Measurements from ENCODE around the gene SYF2.
"Not testable (repeated sequence)": the region's sequence is repeated elsewhere in the genome, so short reads cannot be mapped to it uniquely, and the experiment has no call there.

SYF2 gene

GRCh38 chr1:25266554-25267287 is 34.4 kb upstream of the SYF2 start:
- not testable (repeated sequence) for H3K4me1 ChIP-seq (ENCODE audit: control insufficient read depth in 1 of 2, insufficient read depth in 2 of 2, low read length in 2 of 2); H3K27me3 ChIP-seq (ENCODE audit: control insufficient read depth in 1 of 2, insufficient read depth in 2 of 2, low read length in 2 of 2); H3K36me3 ChIP-seq (ENCODE audit: control insufficient read depth in 1 of 2, insufficient read depth in 2 of 2, low read length in 2 of 2); H3K27ac ChIP-seq (ENCODE audit: low read depth, low read length); H3K9me3 ChIP-seq (ENCODE audit: control insufficient read depth in 1 of 2, low read length in 2 of 2)
- Histone ChIP-seq H3K4me3 (ENCODE audit: low read depth in 1 of 2, low read length in 2 of 2) (peak overlapping the region; percentile 65 to 73), H3K9ac (ENCODE audit: low read depth in 1 of 2, low read length in 2 of 2) (peak overlapping the region in 1 of 2 donors; percentile 25)

- not testable (repeated sequence) for H3K36me3 ChIP-seq (ENCODE audit: control insufficient read depth in 1 of 2, insufficient read depth in 2 of 2, low read length in 2 of 2); H3K27ac ChIP-seq (ENCODE audit: low read depth, low read length); H3K4me3 ChIP-seq (ENCODE audit: low read depth in 1 of 2, low read length in 2 of 2); H3K4me1 ChIP-seq (ENCODE audit: control insufficient read depth in 1 of 2, insufficient read depth in 2 of 2, low read length in 2 of 2); H3K9me3 ChIP-seq (ENCODE audit: control insufficient read depth in 1 of 2, low read length in 2 of 2); H3K27me3 ChIP-seq (ENCODE audit: control insufficient read depth in 1 of 2, insufficient read depth in 2 of 2, low read length in 2 of 2); H3K9ac ChIP-seq (ENCODE audit: low read depth in 1 of 2, low read length in 2 of 2)
Measured at GRCh38 chr1:25260336-25260735, 28.0 kb upstream of the SYF2 start.

GRCh38 chr1:25259813-25260212 is 27.5 kb upstream of the SYF2 start:
- H3K36me3 ChIP-seq (ENCODE audit: control insufficient read depth in 1 of 2, insufficient read depth in 2 of 2, low read length in 2 of 2) = not testable (repeated sequence)

GRCh38 chr1:25257196-25257595 is 24.9 kb upstream of the SYF2 start:
- H3K9ac ChIP-seq (ENCODE audit: low read depth in 1 of 2, low read length in 2 of 2) = no peak overlapping the region
- no peak overlapping the region for H3K27ac ChIP-seq (ENCODE audit: low read depth, low read length)
- H3K4me3 ChIP-seq (ENCODE audit: low read depth in 1 of 2, low read length in 2 of 2) = no peak overlapping the region
- H3K36me3 ChIP-seq (ENCODE audit: control insufficient read depth in 1 of 2, insufficient read depth in 2 of 2, low read length in 2 of 2) = no peaks in the 10 kb centered on the region
- no peaks in the 10 kb centered on the region for H3K4me1 ChIP-seq (ENCODE audit: control insufficient read depth in 1 of 2, insufficient read depth in 2 of 2, low read length in 2 of 2)
- H3K9me3 ChIP-seq (ENCODE audit: control insufficient read depth in 1 of 2, low read length in 2 of 2) = no peaks in the 10 kb centered on the region
- no peaks in the 10 kb centered on the region for H3K27me3 ChIP-seq (ENCODE audit: control insufficient read depth in 1 of 2, insufficient read depth in 2 of 2, low read length in 2 of 2)

More at GRCh38 chr1:25259813-25260212, 27.5 kb upstream of the SYF2 start:
- not testable (repeated sequence) for H3K4me3 ChIP-seq (ENCODE audit: low read depth in 1 of 2, low read length in 2 of 2); H3K27ac ChIP-seq (ENCODE audit: low read depth, low read length); H3K27me3 ChIP-seq (ENCODE audit: control insufficient read depth in 1 of 2, insufficient read depth in 2 of 2, low read length in 2 of 2); H3K9ac ChIP-seq (ENCODE audit: low read depth in 1 of 2, low read length in 2 of 2); H3K9me3 ChIP-seq (ENCODE audit: control insufficient read depth in 1 of 2, low read length in 2 of 2); H3K4me1 ChIP-seq (ENCODE audit: control insufficient read depth in 1 of 2, insufficient read depth in 2 of 2, low read length in 2 of 2)

- Histone ChIP-seq H3K9me3 (ENCODE audit: control insufficient read depth in 1 of 2, low read length in 2 of 2) (no peaks in the 10 kb centered on the region), H3K4me3 (ENCODE audit: low read depth in 1 of 2, low read length in 2 of 2) (no peak overlapping the region), H3K9ac (ENCODE audit: low read depth in 1 of 2, low read length in 2 of 2) (no peak overlapping the region), H3K36me3 (ENCODE audit: control insufficient read depth in 1 of 2, insufficient read depth in 2 of 2, low read length in 2 of 2) (no peaks in the 10 kb centered on the region), H3K4me1 (ENCODE audit: control insufficient read depth in 1 of 2, insufficient read depth in 2 of 2, low read length in 2 of 2) (no peaks in the 10 kb centered on the region), H3K27ac (ENCODE audit: low read depth, low read length) (no peak overlapping the region), H3K27me3 (ENCODE audit: control insufficient read depth in 1 of 2, insufficient read depth in 2 of 2, low read length in 2 of 2) (no peaks in the 10 kb centered on the region)
Measured at GRCh38 chr1:25256578-25256965, 24.3 kb upstream of the SYF2 start.

- H3K27me3 ChIP-seq (ENCODE audit: control insufficient read depth in 1 of 2, insufficient read depth in 2 of 2, low read length in 2 of 2) = no peaks in the 10 kb centered on the region
- H3K9me3 ChIP-seq (ENCODE audit: control insufficient read depth in 1 of 2, low read length in 2 of 2) = no peaks in the 10 kb centered on the region
- no peaks in the 10 kb centered on the region for H3K4me1 ChIP-seq (ENCODE audit: control insufficient read depth in 1 of 2, insufficient read depth in 2 of 2, low read length in 2 of 2)
- H3K4me3 ChIP-seq (ENCODE audit: low read depth in 1 of 2, low read length in 2 of 2) = no peak overlapping the region
- no peaks in the 10 kb centered on the region for H3K36me3 ChIP-seq (ENCODE audit: control insufficient read depth in 1 of 2, insufficient read depth in 2 of 2, low read length in 2 of 2)
- no peak overlapping the region for H3K27ac ChIP-seq (ENCODE audit: low read depth, low read length)
- no peak overlapping the region for H3K9ac ChIP-seq (ENCODE audit: low read depth in 1 of 2, low read length in 2 of 2)
Measured at GRCh38 chr1:25255706-25256577, 23.6 kb upstream of the SYF2 start.

- H3K27me3 ChIP-seq (ENCODE audit: control insufficient read depth in 1 of 2, insufficient read depth in 2 of 2, low read length in 2 of 2) = no peaks in the 10 kb centered on the region
- no peaks in the 10 kb centered on the region for H3K9me3 ChIP-seq (ENCODE audit: control insufficient read depth in 1 of 2, low read length in 2 of 2)
- no peaks in the 10 kb centered on the region for H3K36me3 ChIP-seq (ENCODE audit: control insufficient read depth in 1 of 2, insufficient read depth in 2 of 2, low read length in 2 of 2)
- no peak overlapping the region for H3K27ac ChIP-seq (ENCODE audit: low read depth, low read length)
- no peak overlapping the region for H3K9ac ChIP-seq (ENCODE audit: low read depth in 1 of 2, low read length in 2 of 2)
- H3K4me3 ChIP-seq (ENCODE audit: low read depth in 1 of 2, low read length in 2 of 2) = no peak overlapping the region
- H3K4me1 ChIP-seq (ENCODE audit: control insufficient read depth in 1 of 2, insufficient read depth in 2 of 2, low read length in 2 of 2) = no peaks in the 10 kb centered on the region
Measured at GRCh38 chr1:25253911-25254310, 21.6 kb upstream of the SYF2 start.

- H3K9me3 ChIP-seq (ENCODE audit: control insufficient read depth in 1 of 2, low read length in 2 of 2) = no peaks in the 10 kb centered on the region
- H3K4me1 ChIP-seq (ENCODE audit: control insufficient read depth in 1 of 2, insufficient read depth in 2 of 2, low read length in 2 of 2) = peaks cover 22 to 30% of the 10 kb centered on the region in 2 donors
- H3K9ac ChIP-seq (ENCODE audit: low read depth in 1 of 2, low read length in 2 of 2) = peak overlapping the region; percentile 84 to 99
- H3K36me3 ChIP-seq (ENCODE audit: control insufficient read depth in 1 of 2, insufficient read depth in 2 of 2, low read length in 2 of 2) = peaks cover 17 to 28% of the 10 kb centered on the region in 2 donors
- H3K27ac ChIP-seq (ENCODE audit: low read depth, low read length) = peak overlapping the region; percentile 100
- H3K27me3 ChIP-seq (ENCODE audit: control insufficient read depth in 1 of 2, insufficient read depth in 2 of 2, low read length in 2 of 2) = no peaks in the 10 kb centered on the region
- peak overlapping the region; percentile 87 to 98 for H3K4me3 ChIP-seq (ENCODE audit: low read depth in 1 of 2, low read length in 2 of 2)
Measured at GRCh38 chr1:25247829-25248754, 15.8 kb upstream of the SYF2 start.

GRCh38 chr1:25247024-25247828 is 14.9 kb upstream of the SYF2 start, which contains the start of gene RSRP1:
RSRP1 (minus strand) TSS chr1:25247454; CDS start chr1:25246963, 491 bp downstream.
- H3K36me3 ChIP-seq (ENCODE audit: control insufficient read depth in 1 of 2, insufficient read depth in 2 of 2, low read length in 2 of 2) = peaks cover 21 to 37% of the 10 kb centered on the region in 2 donors
- H3K4me3 ChIP-seq (ENCODE audit: low read depth in 1 of 2, low read length in 2 of 2) = peak within 1 kb of the TSS; percentile 87 to 98
- peak within 1 kb of the TSS; percentile 99 for H3K9ac ChIP-seq (ENCODE audit: low read depth in 1 of 2, low read length in 2 of 2)
- peak within 1 kb of the TSS; percentile 100 for H3K27ac ChIP-seq (ENCODE audit: low read depth, low read length)
- H3K9me3 ChIP-seq (ENCODE audit: control insufficient read depth in 1 of 2, low read length in 2 of 2) = no peaks in the 10 kb centered on the region
- H3K27me3 ChIP-seq (ENCODE audit: control insufficient read depth in 1 of 2, insufficient read depth in 2 of 2, low read length in 2 of 2) = no peaks in the 10 kb centered on the region
- peaks cover 22 to 30% of the 10 kb centered on the region in 2 donors for H3K4me1 ChIP-seq (ENCODE audit: control insufficient read depth in 1 of 2, insufficient read depth in 2 of 2, low read length in 2 of 2)

Measured in duodenal mucosa (tissue), 2 donors.